ENCODE measurements around the gene MDN1.
"Not testable (repeated sequence)": the region's sequence is repeated elsewhere in the genome, so short reads cannot be mapped to it uniquely, and the experiment has no call there.

Gene MDN1

DNA sequence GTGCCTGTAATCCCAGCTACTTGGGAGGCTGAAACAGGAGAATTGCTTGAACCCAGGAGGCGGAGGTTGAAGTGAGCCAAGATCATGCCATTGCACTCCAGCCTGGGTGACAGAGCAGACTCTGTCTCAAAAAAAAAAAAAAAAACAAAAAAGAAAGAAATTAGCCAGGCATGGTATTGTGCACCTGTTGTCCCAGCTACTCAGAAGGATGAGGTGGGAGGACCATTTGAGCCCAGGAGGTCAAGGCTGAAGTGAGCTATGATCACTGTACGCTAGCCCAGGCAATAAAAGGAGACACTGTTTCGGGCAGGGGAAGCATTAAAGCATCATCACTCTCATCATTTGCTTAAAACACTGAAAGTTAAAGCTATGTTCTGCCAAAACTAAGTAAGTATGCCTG is 6.2 kb downstream of the MDN1 start:
- DNase-seq (ENCODE audit: low read depth): not testable (repeated sequence)

- DNase-seq (ENCODE audit: low read depth): no peak
Observed at GRCh38 chr6:89807581-89807980, 12.0 kb downstream of the MDN1 start.

DNA sequence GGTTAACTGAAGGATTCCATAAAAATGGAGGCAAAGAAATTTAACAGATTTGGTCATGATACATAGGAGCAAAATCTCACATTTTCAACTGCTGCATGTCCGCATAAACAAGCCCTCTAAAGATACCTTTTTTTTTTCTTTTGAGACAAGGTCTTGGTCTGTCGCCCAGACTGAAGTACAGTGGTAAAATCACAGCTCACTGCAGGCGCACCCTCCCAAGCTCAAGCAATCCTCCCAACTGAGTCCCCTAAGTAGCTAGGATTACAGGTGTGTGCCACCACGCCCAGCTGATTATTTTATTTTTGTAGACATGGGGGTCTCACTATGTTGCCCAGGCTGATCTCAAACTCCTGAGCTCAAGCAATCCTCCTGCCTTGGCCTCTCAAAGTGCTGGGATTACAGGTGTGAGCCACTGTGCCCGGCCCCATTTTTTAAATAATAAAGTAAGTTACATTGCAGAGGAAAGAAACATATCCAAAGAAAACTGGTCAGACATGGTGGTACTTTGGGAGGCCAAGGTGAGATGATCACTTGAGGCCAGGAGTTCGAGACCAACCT is 13.7 kb downstream of the MDN1 start:
- no peak for DNase-seq (ENCODE audit: low read depth)

- DNase-seq (ENCODE audit: low read depth): no peak
Observed at GRCh38 chr6:89803271-89803670, 16.3 kb downstream of the MDN1 start.

DNA sequence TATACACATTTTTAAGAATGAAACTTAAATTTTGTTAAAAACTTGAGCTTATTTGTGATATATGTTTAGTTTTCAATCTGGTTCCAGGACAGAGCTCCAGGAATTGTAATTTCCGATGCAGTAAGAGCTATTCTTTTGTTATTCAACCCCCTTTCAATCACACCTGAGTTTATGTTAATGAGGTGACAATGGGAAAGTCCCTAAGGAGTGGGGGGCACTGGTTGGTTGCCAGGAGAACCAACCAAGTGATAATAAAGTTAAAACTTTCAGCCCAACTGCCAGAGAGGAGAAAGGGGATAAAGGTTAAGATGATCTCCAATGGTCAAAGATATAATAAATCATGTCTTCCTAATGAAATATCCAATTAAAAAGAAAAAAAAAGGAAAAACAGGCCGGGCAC is 19.8 kb downstream of the MDN1 start:
- DNase-seq (ENCODE audit: low read depth): no peak

DNA sequence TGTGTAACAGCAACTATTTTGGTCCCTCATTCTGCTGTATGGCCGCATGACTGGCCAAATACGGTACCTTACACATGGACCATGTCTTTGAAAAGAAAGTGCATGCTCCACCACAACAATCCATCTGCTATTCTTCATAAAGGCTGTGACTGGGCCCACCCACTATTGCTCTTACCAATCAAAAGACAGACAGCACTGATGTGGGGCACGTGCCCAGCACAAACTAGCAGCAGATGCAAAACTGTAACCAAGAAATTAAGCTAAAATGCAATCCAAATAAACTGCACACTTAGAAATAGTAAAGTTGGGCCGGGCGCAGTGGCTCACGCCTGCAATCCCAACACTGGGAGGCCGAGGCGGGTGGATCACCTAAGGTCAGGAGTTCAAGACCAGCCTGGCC is 20.5 kb downstream of the MDN1 start:
- no peak for DNase-seq (ENCODE audit: low read depth)

GRCh38 chr6:89797317-89797716 is 22.3 kb downstream of the MDN1 start:
- no peak for DNase-seq (ENCODE audit: low read depth)

DNA sequence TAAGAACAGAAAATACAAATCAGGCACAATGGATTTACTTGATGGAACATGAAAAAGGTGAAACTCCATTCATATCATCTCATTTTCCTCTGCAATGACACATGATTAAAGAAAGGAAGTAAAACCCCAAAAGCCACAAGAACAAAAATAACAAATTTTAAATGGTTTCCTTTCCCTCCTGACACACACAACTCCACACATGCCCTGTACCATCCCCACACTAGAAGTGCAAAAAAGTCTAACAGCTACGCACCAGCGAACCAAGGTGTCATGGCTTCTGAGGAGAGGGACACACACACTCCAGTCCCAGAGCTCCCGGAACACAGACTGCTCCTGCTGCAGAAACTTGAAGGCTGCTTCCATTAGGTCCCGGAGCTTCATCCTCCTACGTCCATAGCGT is 25.3 kb downstream of the MDN1 start:
- no peak for DNase-seq (ENCODE audit: low read depth)

DNA sequence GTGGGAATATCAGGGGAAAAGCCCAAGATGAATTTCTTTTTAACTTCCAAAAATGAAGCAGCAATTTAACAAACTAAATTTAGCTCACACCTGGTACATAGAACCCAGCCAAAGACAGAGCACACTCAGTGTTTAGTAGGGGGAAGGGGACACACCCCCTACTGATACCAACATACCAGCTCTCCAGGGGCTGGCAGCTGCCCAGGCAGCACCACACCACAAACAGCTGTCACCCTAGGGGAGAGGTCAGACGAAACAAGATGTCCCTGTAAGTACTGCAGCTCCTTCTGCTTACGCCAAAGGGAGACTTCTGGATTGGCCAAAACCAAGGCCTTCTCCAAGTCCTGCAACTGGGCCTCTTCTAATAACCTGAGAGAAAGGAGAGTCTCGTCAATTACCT is 26.0 kb downstream of the MDN1 start:
- no peak for DNase-seq (ENCODE audit: low read depth)

DNA sequence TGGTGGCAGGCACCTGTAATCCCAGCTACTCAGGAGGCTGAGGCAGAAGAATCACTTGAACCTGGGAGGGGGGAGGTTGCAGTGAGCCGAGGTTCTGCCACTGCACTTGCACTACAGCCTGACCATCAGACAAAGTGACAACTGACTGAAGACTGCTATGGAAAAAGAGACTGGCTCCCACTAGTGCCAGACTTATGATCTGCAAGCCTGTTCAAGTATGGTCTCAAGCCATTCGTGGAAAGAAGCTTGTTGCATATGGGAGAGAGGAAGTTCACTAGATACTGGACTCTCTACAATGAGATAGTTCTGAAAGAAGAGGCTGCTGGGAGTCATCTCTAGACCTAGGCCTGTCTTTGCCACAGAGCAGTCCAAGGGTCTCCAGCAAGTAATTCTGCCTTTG is 26.7 kb downstream of the MDN1 start:
- DNase-seq (ENCODE audit: low read depth): peak; percentile 45

DNA sequence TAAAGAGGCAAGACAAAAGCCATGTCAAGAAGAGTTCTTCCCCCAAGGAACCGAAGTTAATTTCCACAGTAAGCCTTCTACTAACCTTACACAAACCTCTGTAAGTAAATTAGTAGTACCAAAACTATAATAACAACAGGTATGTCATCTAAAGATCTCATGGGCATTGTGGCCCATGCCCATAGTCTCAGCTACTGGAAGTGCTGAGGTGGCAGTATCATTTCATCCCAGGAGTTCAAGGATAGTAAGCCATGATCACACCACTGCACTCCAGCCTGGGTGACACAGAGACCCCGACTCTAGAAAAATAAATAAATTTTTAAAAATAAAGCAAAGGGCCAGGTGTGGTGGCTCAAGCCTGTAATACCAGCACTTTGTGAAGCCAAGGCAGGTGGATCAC is 29.2 kb downstream of the MDN1 start:
- no peak for DNase-seq (ENCODE audit: low read depth)

DNA sequence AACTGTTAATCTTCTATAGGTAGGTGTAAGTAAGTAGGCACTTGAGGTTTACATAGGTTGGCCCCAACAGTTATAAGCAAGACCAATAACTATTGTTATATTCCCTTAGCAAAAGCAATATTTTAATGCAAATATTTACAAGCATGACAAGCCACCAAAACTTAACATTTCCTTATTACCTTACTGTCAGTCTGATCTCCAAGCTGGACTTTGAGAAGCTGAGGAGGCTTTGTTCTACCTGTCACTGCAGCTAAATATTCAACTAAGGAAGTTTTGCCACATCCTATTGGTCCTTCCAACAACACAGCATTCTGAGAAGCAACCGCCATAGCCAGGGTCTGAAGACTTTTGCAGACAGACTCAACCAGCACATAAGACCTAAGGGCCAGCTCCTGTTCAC is 29.6 kb downstream of the MDN1 start:
- DNase-seq (ENCODE audit: low read depth): no peak

- DNase-seq (ENCODE audit: low read depth): no peak
Observed at GRCh38 chr6:89787660-89788328, 31.8 kb downstream of the MDN1 start.

- DNase-seq (ENCODE audit: low read depth): no peak
Observed at GRCh38 chr6:89786970-89787369, 32.6 kb downstream of the MDN1 start.

- DNase-seq (ENCODE audit: low read depth): no peak
Observed at GRCh38 chr6:89784838-89785237, 34.8 kb downstream of the MDN1 start.

DNA sequence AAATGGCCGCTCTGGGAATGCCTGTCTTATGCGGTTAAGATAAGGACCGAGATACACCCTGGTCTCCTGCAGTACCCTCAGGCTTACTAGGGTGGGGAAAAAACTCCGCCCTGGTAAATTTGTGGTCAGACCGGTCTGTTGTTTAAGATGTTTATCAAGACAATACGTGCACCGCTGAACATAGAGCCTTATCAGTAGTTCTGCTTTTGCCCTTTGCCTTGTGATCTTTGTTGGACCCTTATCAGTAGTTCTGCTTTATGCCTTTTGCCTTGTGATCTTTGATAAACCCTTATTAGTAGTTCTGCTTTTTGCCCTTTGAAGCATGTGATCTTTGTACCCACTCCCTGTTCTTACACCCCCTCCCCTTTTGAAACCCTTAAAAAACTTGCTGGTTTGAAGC is 36.3 kb downstream of the MDN1 start:
- DNase-seq (ENCODE audit: low read depth): peak; percentile 63

- no peak for DNase-seq (ENCODE audit: low read depth)
Observed at GRCh38 chr6:89782222-89782621, 37.4 kb downstream of the MDN1 start.

DNA sequence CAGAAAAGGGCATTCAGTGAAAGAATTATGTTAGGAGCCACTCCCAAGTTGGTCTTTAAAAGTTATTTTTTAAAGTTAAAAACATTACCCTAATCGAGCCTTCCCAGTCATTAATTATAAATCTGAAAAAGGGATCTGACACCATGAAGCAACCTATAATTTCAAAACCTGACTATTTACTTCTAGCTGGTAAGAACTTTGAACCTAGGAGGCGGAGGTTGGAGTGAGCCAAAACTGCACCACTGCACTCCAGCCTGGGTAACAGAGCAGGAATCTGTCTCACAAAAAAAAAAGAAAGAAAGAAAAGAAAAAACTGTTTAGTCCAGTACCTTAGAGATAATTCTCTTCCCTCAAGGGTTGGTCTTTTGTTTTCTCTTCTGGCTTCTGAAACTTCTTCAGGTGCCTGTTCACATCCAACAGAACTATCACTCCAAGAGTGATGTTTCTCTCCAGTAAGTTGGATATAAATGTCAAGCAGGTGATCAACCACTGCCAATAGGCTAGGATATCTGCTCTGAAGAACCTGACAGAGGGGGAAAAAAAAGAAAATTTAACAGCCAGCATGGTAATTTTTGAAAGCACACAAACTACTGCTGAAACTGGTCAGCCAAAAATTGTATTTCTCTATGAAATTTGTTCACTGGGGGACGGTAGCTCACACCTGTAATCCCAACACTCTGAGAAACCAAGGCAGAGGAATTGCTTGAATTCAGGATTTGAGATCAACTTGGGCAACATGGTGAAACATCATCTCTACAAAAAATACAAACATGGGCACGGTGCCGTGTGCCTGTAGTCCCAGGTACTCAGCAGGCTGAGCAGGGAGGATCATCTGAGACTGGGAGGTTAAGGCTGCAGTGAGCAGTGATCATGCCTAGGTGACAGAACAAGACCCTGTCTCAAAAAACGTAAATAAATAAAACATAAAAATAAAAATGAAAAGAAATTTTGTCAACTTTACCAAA is 38.2 kb downstream of the MDN1 start:
- DNase-seq (ENCODE audit: low read depth): no peak

DNA sequence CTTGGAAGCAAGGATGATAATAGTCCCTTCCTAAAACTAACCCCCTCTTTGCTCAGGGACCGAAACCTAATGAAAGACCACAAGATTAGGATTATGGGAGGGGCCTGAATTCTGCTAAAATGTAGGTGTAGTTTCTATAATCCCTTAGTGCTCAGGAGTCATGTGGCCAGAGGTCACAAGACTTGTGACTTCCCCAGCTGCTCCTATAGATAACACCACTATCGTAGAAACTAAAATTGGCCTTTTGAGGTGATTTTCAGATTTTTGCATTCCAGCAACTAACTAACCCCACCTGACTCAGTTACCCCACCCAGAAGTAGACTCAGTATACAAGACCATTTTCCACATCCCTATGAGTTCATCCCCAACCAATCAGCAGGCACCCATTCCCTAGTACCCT is 42.1 kb downstream of the MDN1 start:
- DNase-seq (ENCODE audit: low read depth): no peak

DNA sequence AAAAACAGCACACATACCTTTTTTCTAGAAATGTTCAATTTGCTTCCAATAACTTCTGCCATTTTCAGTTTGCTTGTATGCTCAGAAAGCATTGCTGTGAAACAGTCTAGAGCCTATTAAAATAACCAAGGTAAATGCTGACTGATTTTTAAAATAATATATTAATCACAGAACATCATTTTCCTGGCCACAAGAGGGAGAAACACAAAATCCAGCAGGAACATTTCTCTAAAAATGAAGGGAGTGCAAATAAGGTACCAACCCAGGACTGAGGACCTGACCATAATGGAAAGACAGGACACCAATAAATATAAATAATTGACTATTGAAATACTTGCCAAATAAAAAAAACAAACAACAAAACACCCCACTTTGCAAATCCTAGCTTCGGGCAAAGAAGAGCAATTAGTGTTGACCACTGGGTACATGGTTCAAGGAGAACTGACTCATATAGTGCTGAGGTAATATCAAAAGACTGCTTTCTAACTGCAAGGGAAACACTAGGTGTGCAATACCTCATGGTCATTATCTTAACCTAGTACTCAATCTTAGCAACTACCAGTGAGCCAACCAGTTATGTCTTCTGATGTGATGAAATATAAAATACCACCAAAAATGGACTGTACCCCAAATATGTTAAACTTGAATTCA is 42.9 kb downstream of the MDN1 start:
- DNase-seq (ENCODE audit: low read depth): no peak

DNA sequence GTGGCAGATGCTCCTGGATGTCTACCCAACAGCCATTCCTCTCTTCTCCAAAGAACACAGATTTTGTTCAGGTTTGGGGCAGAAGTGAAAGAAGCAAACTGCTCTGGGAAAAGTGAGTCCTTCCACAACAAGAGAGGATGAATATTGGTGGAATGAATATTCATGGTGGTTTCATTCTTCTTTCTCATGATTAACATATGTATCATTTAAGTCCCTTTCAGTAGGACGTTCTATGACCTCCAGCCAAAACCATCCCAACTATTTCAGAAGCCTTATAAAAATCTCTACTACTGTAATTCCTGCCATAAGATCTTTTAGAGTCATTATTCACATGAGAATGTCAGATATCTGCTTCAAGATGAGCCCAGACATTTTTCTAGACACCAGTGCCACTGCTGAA is 44.4 kb downstream of the MDN1 start:
- no peak for DNase-seq (ENCODE audit: low read depth)

DNA sequence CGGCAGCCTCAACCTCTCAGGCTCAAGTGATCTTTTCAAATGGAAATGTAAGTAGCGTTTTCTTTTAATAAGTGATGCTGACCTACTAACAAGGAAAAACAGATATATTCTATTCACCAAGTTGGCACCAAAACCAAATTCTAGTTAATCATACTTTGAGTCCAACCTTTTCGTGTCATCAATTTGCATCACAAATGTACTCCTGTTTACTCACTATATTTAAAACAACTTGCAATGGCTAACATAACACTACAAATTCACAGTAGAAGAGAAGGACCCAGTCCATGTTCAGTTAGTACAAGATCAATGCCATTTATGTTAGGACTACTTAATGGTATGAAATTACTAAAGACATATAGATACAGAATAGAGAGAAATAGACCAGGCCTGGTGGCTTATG is 50.0 kb downstream of the MDN1 start:
- DNase-seq (ENCODE audit: low read depth): no peak

DNA sequence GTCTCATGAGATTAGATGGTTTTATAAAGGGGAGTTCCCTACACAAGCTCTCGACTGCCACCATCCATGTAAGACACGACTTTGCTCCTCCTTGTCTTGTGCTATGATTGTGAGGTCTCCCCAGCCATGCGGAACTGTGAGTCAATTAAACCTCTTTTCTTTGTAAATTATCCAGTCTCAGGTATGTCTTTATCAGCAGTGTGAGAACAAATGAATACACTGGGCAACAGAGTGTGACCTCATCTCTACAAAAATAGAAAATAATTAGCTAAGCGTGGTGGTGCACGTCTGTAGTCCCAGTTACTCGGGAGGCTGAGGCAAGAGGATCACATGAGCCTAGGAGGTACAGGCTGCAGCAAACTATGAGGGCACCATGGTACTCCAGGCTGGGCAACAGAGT is 51.3 kb downstream of the MDN1 start:
- DNase-seq (ENCODE audit: low read depth): no peak

All from CMK (cell line).